ENCODE measurements around the gene SLC22A31.

SLC22A31 gene

GRCh38 chr16:89147085-89147817 is 53.1 kb downstream of the SLC22A31 start:
- no peak for DNase-seq

GRCh38 chr16:89146211-89147005 is 53.9 kb downstream of the SLC22A31 start:
- DNase-seq = no peak
